Stomach (tissue), 9 donors: ENCODE results near the gene DRICH1. TPM values are rescaled to one million over a fixed set of nuclear protein-coding genes. Genes with fewer than 3 reads are reported as not detected.
"Not testable (repeated sequence)": the region's sequence is repeated elsewhere in the genome, so short reads cannot be mapped to it uniquely, and the experiment has no call there.

ENCODE experiments used
- DNase-seq, 2 donors: peaks; one replicate each; pipeline versions ENCODE4 v3.0.0 to v3.0.0-alpha.2; 2013 to 2019
- H3K27ac ChIP-seq, 5 donors: fragments of 200-600 bp in 4 of 5; sonication (generic) in 4 of 5; one replicate each; pipeline ENCODE4 v1.5.1; 2013 to 2019; ENCODE audit warnings: mild to moderate bottlenecking in 1 of 5, moderate library complexity in 1 of 5
- H3K27me3 ChIP-seq, 3 donors: fragments of 200-600 bp; sonication (generic); one replicate each; pipeline ENCODE4 v1.5.1; 2017 to 2019; ENCODE audit warnings: mixed run types in 1 of 3
- H3K36me3 ChIP-seq, 4 donors: fragments of 200-600 bp; sonication (generic); 1 replicate in 3 of 4; 2 replicates in 1 of 4; pipeline ENCODE4 v1.5.1; 2016 to 2019
- H3K4me1 ChIP-seq, 4 donors: fragments of 200-600 bp; sonication (generic); one replicate each; pipeline ENCODE4 v1.5.1; 2016 to 2019
- H3K4me3 ChIP-seq, 4 donors: fragments of 200-600 bp; sonication (generic) in 3 of 4; one replicate each; pipeline ENCODE4 v1.5.1; 2016 to 2019; ENCODE audit warnings: mild to moderate bottlenecking in 1 of 4
- H3K9me3 ChIP-seq, 4 donors: fragments of 200-600 bp; sonication (generic); one replicate each; pipeline ENCODE4 v1.5.1; 2016 to 2019
- EP300 ChIP-seq: sonication (generic); formaldehyde crosslinking; IDR thresholded peaks from one replicate; pipeline ENCODE4 v1.6.1; 2017; ENCODE audit warnings: antibody characterized with exemption
- POLR2A ChIP-seq, 4 donors: fragments of 450-650 bp; IDR thresholded peaks; one replicate each; pipeline ENCODE4 v1.6.1; 2016; ENCODE audit warnings: antibody characterized with exemption in 4 of 4, control low read depth in 2 of 4, mild to moderate bottlenecking in 1 of 4, moderate library complexity in 1 of 4
- POLR2AphosphoS5 ChIP-seq, 3 donors: sonication (generic); formaldehyde crosslinking; IDR thresholded peaks; one replicate each; pipeline ENCODE4 v1.6.1; 2016; ENCODE audit warnings: antibody characterized with exemption in 3 of 3
- WGBS, 5 donors: extraction: QIAGEN DNeasy Blood & Tissue Kit in 3 of 5; methylation state at CpG; one replicate each; pipeline versions ENCODE4 v1.1.5 to v1.1.7; 2013 to 2018; 5-methylcytosine and 5-hydroxymethylcytosine counted together
- intact Hi-C: fragments of 100-400 bp; cut with DNase I; formaldehyde crosslinking; loops from one replicate; pipeline ENCODE4 v1.15.1; 2023; ENCODE audit warnings: low total_unique reads
- polyA plus RNA-seq, 3 donors: library from polyadenylated mRNA; stranded (reverse); fragments of 200-250 nt; gene quantifications; one replicate each; pipeline ENCODE4 v1.2.3, GENCODE V29; 2013
- total RNA-seq, 5 donors: library from RNA; depleted of rRNA; stranded (reverse); fragments of >200 nt; gene quantifications; one replicate each; pipeline versions ENCODE4 v1.1.0 to v1.2.3, GENCODE V29; 2014 to 2016
- TF ChIP-seq, protein P1 (sequence below), 7 experiments: fragments of 450-650 bp in 4 of 7; fragments of 200-600 bp in 3 of 7; sonication (generic) in 3 of 7; IDR thresholded peaks; one replicate each; pipeline ENCODE4 v1.5.1; 2016 to 2019; ENCODE audit warnings: antibody characterized with exemption in 7 of 7, control low read depth in 2 of 7, mild to moderate bottlenecking in 1 of 7
- donor health status: healthy with polysubstance abuse.
- donor health status: Bipolar disorder and iron deficiency.
- donor health status: healthy.

DRICH1 gene
- total and polyA plus RNA-seq, 8 donors = 0.28 to 49.0 (median 0.93) TPM; not detected in 4

GRCh38 chr22:23639661-23640060 lies 7.5 kb upstream of the DRICH1 start:
- H3K4me1 ChIP-seq = no peaks in the 10 kb centered on the region
- no peaks in the 10 kb centered on the region for H3K9me3 ChIP-seq
- TF ChIP-seq POLR2AphosphoS5 (IDR thresholded peaks at IDR 0.05) (no peak), EP300 (no peak), POLR2A (IDR thresholded peaks at IDR 0.05) (no peak)
- TF ChIP-seq, protein P1, sequence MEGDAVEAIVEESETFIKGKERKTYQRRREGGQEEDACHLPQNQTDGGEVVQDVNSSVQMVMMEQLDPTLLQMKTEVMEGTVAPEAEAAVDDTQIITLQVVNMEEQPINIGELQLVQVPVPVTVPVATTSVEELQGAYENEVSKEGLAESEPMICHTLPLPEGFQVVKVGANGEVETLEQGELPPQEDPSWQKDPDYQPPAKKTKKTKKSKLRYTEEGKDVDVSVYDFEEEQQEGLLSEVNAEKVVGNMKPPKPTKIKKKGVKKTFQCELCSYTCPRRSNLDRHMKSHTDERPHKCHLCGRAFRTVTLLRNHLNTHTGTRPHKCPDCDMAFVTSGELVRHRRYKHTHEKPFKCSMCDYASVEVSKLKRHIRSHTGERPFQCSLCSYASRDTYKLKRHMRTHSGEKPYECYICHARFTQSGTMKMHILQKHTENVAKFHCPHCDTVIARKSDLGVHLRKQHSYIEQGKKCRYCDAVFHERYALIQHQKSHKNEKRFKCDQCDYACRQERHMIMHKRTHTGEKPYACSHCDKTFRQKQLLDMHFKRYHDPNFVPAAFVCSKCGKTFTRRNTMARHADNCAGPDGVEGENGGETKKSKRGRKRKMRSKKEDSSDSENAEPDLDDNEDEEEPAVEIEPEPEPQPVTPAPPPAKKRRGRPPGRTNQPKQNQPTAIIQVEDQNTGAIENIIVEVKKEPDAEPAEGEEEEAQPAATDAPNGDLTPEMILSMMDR (IDR thresholded peaks at IDR 0.05) = no peak
- no peaks in the 10 kb centered on the region for H3K27me3 ChIP-seq
- 83 to 93% (median 92%) methylated on average over 7 of the region's 7 CpGs for WGBS, 5 donors
- peaks cover 0 to 29% (median 10%) of the 10 kb centered on the region in 4 donors for H3K36me3 ChIP-seq
- H3K27ac ChIP-seq = no peak overlapping the region
- no peak for DNase-seq
- intact Hi-C loops = no loop called here
- no peak overlapping the region for H3K4me3 ChIP-seq

- intact Hi-C loops = no loop called here
Observed at GRCh38 chr22:23638611-23639010, 6.5 kb upstream of the DRICH1 start.

DNA sequence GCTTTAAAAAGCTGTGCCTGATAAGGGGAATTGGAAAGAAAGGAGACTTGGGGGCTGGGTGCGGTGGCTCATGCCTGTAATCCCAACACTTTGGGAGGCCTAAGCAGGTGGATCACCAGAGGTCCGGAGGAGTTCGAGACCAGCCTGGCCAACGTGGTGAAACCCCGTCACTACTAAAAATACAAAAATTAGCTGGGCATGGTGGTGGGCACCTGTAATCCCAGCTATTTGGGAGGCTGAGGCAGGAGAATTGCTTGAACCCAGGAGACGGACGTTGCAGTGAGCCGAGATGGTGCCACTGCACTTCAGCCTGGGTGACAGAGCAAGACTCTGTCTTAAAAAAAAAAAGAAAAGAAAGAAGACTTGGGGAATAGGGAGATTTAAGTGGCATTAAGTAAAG lies 3.2 kb upstream of the DRICH1 start:
- WGBS, 5 donors = 85 to 96% (median 94%) methylated on average over 8 of the region's 8 CpGs
- H3K9me3 ChIP-seq, H3K27me3 ChIP-seq, DNase-seq, H3K4me3 ChIP-seq, H3K27ac ChIP-seq, intact Hi-C loops, H3K4me1 ChIP-seq: not testable (repeated sequence)
- peaks cover 0 to 38% (median 10%) of the 10 kb centered on the region in 4 donors for H3K36me3 ChIP-seq

More at GRCh38 chr22:23638611-23639010, 6.5 kb upstream of the DRICH1 start:
- Histone ChIP-seq H3K36me3 (peaks cover 0 to 29% (median 10%) of the 10 kb centered on the region in 4 donors), H3K9me3 (no peaks in the 10 kb centered on the region), H3K27me3 (no peaks in the 10 kb centered on the region), H3K4me1 (no peaks in the 10 kb centered on the region), H3K27ac (no peak overlapping the region), H3K4me3 (no peak overlapping the region)
- TF ChIP-seq, protein P1 (IDR thresholded peaks at IDR 0.05) = no peak
- no peak for TF ChIP-seq EP300
- no peak for TF ChIP-seq POLR2AphosphoS5 (IDR thresholded peaks at IDR 0.05)
- no peak for TF ChIP-seq POLR2A (IDR thresholded peaks at IDR 0.05)
- no peak for DNase-seq
- 86 to 93% (median 88%) methylated on average over 11 to 12 of the region's 12 CpGs for WGBS, 5 donors

DNA sequence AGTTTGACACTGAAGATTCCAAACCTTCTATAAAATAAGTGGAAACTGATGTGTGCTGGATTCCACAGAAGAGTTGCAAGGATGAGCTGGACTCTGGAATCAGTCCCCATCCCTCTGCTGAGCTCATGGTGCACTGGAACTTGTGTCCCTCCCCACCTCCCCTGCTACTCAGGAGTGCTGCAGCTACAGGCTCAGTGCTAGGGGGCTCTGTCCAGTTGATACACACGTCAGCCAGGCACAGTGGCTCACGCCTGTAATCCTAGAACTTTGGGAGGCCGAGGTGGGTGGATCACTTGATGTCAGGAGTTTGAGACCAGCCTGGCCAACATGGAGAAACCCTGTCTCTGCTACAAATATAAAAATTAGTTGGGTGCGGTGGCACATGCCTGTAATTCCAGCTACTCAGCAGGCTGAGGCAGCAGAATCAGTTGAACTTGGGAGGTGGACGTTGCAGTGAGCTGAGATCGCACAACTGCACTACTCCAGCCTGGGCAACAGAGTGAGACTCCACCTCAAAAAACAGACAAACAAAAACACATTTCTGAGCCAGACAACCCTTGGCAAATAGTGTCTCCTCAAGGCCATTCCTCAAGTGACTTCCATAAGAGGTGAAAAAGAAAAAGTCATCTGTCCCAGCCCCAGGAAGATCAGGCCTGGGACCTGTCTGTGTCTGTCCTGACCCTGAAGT lies 3.9 kb downstream of the DRICH1 start:
- H3K4me1 ChIP-seq, H3K9me3 ChIP-seq, H3K27me3 ChIP-seq, H3K27ac ChIP-seq, H3K4me3 ChIP-seq, intact Hi-C loops: not testable (repeated sequence)
- H3K36me3 ChIP-seq = peaks cover 0 to 23% (median 0%) of the 10 kb centered on the region in 4 donors
- WGBS, 5 donors = 70 to 86% (median 83%) methylated on average over 5 to 6 of the region's 6 CpGs
- DNase-seq = peak in 1 of 2 donors; percentile 3

- WGBS, 5 donors = 50 to 62% (median 52%) methylated on average over 3 of the region's 3 CpGs
- H3K4me1 ChIP-seq, H3K27ac ChIP-seq, H3K4me3 ChIP-seq, intact Hi-C loops, H3K9me3 ChIP-seq, H3K27me3 ChIP-seq: not testable (repeated sequence)
- peaks cover 0 to 27% (median 0%) of the 10 kb centered on the region in 4 donors for H3K36me3 ChIP-seq
- TF ChIP-seq, protein P1 (IDR thresholded peaks at IDR 0.05) = peak in 2 of 7 experiments; percentile 11 to 15
- peak; percentile 45 to 52 for DNase-seq
Observed at GRCh38 chr22:23627401-23628055, 4.6 kb downstream of the DRICH1 start.
